Measurements from ENCODE around the gene SLC25A27. TPM values are rescaled to one million over a fixed set of nuclear protein-coding genes. Genes with fewer than 3 reads are reported as not detected.

Gene SLC25A27
- total and polyA plus RNA-seq, 8 donors: 1.6 to 55.8 (median 32.4) TPM

GRCh38 chr6:46711491-46711890 lies 58.7 kb downstream of the SLC25A27 start:
- intact Hi-C loops (cut with DNase I; ENCODE audit: low total_unique reads): no loop called here
- no peak overlapping the region for H3K27ac ChIP-seq
- no peaks in the 10 kb centered on the region for H3K36me3 ChIP-seq
- TF ChIP-seq EP300 (IDR thresholded peaks at IDR 0.05) (no peak), POLR2AphosphoS5 (IDR thresholded peaks at IDR 0.05) (no peak)
- TF ChIP-seq, protein P1, sequence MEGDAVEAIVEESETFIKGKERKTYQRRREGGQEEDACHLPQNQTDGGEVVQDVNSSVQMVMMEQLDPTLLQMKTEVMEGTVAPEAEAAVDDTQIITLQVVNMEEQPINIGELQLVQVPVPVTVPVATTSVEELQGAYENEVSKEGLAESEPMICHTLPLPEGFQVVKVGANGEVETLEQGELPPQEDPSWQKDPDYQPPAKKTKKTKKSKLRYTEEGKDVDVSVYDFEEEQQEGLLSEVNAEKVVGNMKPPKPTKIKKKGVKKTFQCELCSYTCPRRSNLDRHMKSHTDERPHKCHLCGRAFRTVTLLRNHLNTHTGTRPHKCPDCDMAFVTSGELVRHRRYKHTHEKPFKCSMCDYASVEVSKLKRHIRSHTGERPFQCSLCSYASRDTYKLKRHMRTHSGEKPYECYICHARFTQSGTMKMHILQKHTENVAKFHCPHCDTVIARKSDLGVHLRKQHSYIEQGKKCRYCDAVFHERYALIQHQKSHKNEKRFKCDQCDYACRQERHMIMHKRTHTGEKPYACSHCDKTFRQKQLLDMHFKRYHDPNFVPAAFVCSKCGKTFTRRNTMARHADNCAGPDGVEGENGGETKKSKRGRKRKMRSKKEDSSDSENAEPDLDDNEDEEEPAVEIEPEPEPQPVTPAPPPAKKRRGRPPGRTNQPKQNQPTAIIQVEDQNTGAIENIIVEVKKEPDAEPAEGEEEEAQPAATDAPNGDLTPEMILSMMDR (IDR thresholded peaks at IDR 0.05): no peak
- 80 to 97% (median 92%) methylated on average over 1 of the region's 1 CpG for WGBS, 5 donors
- no peak for DNase-seq
- no peak overlapping the region for H3K4me3 ChIP-seq
- peaks cover 0 to 4% (median 0%) of the 10 kb centered on the region in 3 donors for H3K27me3 ChIP-seq
- no peaks in the 10 kb centered on the region for H3K9me3 ChIP-seq
- H3K4me1 ChIP-seq: no peaks in the 10 kb centered on the region

DNA sequence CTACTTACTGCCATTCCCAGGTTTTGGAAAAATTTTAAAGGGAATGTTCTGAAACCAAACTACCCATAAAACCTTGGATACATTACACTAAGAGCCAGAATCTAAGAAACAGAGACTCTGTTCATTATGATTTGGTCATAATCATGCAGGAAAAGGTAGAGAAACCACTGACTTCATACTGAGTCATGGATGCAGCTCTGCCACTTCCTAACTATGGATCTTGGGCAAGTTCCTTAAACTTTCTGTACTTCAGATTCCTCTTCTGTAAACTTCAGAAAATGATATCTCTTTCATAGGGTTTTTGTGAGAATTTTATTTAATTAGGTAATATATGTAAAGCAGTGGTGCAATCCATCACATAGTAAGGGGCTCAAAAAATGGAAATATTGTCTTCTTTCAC lies 62.4 kb downstream of the SLC25A27 start:
- no peak for DNase-seq
- no peaks in the 10 kb centered on the region for H3K36me3 ChIP-seq
- intact Hi-C loops (cut with DNase I; ENCODE audit: low total_unique reads): no loop called here
- TF ChIP-seq, protein P1 (IDR thresholded peaks at IDR 0.05): no peak
- no peak for TF ChIP-seq POLR2A (IDR thresholded peaks at IDR 0.05)
- no peak for TF ChIP-seq POLR2AphosphoS5 (IDR thresholded peaks at IDR 0.05)
- H3K4me3 ChIP-seq: no peak overlapping the region
- no peak overlapping the region for H3K27ac ChIP-seq
- H3K4me1 ChIP-seq: no peaks in the 10 kb centered on the region
- peaks cover 0 to 6% (median 0%) of the 10 kb centered on the region in 3 donors for H3K27me3 ChIP-seq
- H3K9me3 ChIP-seq: no peaks in the 10 kb centered on the region

- no peak for TF ChIP-seq POLR2AphosphoS5 (IDR thresholded peaks at IDR 0.05)
- TF ChIP-seq EP300 (IDR thresholded peaks at IDR 0.05): no peak
- TF ChIP-seq, protein P1 (IDR thresholded peaks at IDR 0.05): no peak
- TF ChIP-seq POLR2A (IDR thresholded peaks at IDR 0.05): no peak
- intact Hi-C loops (cut with DNase I; ENCODE audit: low total_unique reads): no loop called here
- Histone ChIP-seq H3K36me3 (no peaks in the 10 kb centered on the region), H3K9me3 (no peaks in the 10 kb centered on the region), H3K27me3 (peaks cover 0 to 8% (median 0%) of the 10 kb centered on the region in 3 donors), H3K4me1 (no peaks in the 10 kb centered on the region), H3K4me3 (no peak overlapping the region), H3K27ac (no peak overlapping the region)
- WGBS, 5 donors: 27 to 71% (median 29%) methylated on average over 1 of the region's 1 CpG
- peak in 1 of 2 donors; percentile 10 for DNase-seq
Observed at GRCh38 chr6:46719099-46719498, 66.3 kb downstream of the SLC25A27 start.

GRCh38 chr6:46720401-46720800 lies 67.6 kb downstream of the SLC25A27 start:
- DNase-seq: no peak
- H3K4me1 ChIP-seq: no peaks in the 10 kb centered on the region
- WGBS, 5 donors: 71 to 93% (median 87%) methylated on average over 1 of the region's 1 CpG
- no peaks in the 10 kb centered on the region for H3K9me3 ChIP-seq
- H3K4me3 ChIP-seq: no peak overlapping the region
- H3K36me3 ChIP-seq: no peaks in the 10 kb centered on the region
- intact Hi-C loops (cut with DNase I; ENCODE audit: low total_unique reads): no loop called here
- TF ChIP-seq EP300 (IDR thresholded peaks at IDR 0.05) (no peak), POLR2AphosphoS5 (IDR thresholded peaks at IDR 0.05) (no peak), POLR2A (IDR thresholded peaks at IDR 0.05) (no peak)
- TF ChIP-seq, protein P1 (IDR thresholded peaks at IDR 0.05): no peak
- H3K27me3 ChIP-seq: peaks cover 0 to 8% (median 0%) of the 10 kb centered on the region in 3 donors
- H3K27ac ChIP-seq: no peak overlapping the region

Other genes starting within 250 kb of the SLC25A27 start
- 10 to 100 TPM in 4 of 5 donors, 1 to 10 TPM in 1; 7.2 to 69.2 (median 19.1) TPM for gene RCAN2, start 161.5 kb upstream of the SLC25A27 start, total RNA-seq
- 10 to 100 TPM; 14.1 to 42.0 (median 23.8) TPM for gene RCAN2, start 161.5 kb upstream of the SLC25A27 start, polyA plus RNA-seq
- 10 to 100 TPM in 1 of 5 donors, 1 to 10 TPM in 3, not detected in 1; 1.8 to 11.6 (median 7.9) TPM for gene CYP39A1, start 157 bp upstream of the SLC25A27 start, total RNA-seq
- 1 to 10 TPM; 4.7 to 8.2 (median 5.9) TPM for gene CYP39A1, start 157 bp upstream of the SLC25A27 start, polyA plus RNA-seq
- 1 to 10 TPM in 1 of 5 donors, under 1 TPM in 1, not detected in 3; 0.89 to 1.5 TPM for gene TDRD6, start 34.9 kb downstream of the SLC25A27 start, total RNA-seq
- gene TDRD6, start 34.9 kb downstream of the SLC25A27 start, polyA plus RNA-seq: under 1 TPM in 1 of 3 donors, not detected in 2; 0.48 TPM
- gene PLA2G7, start 82.4 kb downstream of the SLC25A27 start, total RNA-seq: 1 to 10 TPM in 3 of 5 donors, not detected in 2; 1.3 to 9.3 (median 2.4) TPM
- gene PLA2G7, start 82.4 kb downstream of the SLC25A27 start, polyA plus RNA-seq: 1 to 10 TPM in 2 of 3 donors, under 1 TPM in 1; 0.61 to 1.1 (median 1.1) TPM
- 10 to 100 TPM in 1 of 5 donors, under 1 TPM in 1, not detected in 3; 0.73 to 20.5 TPM for gene ANKRD66, start 94.0 kb downstream of the SLC25A27 start, total RNA-seq
- not detected for gene ANKRD66, start 94.0 kb downstream of the SLC25A27 start, polyA plus RNA-seq
- 10 to 100 TPM in 1 of 5 donors, 1 to 10 TPM in 1, under 1 TPM in 1, not detected in 2; 0.43 to 15.6 (median 9.8) TPM for gene MEP1A, start 140.4 kb downstream of the SLC25A27 start, total RNA-seq
- not detected for gene MEP1A, start 140.4 kb downstream of the SLC25A27 start, polyA plus RNA-seq